ENCODE results near the gene HOXA9.
A peak's percentile ranks its signal among the peaks of the same experiment; 100 is the strongest.

HOXA9 gene

GRCh38 chr7:27197137-27198042 lies 32.1 kb upstream of the HOXA9 start:
- no CpG with 5 or more reads among the region's 18 CpGs for WGBS, 2 donors (ENCODE audit: extremely low coverage in 2 of 2, insufficient read length in 2 of 2, insufficient replicate concordance in 1 of 2)
- Histone ChIP-seq H3K27ac (replicated peaks; ENCODE audit: low read length) (no peak overlapping the region), H2BK12ac (ENCODE audit: low read length) (no peak overlapping the region), H2BK120ac (ENCODE audit: low read depth, low read length) (no peak overlapping the region), H2BK5ac (ENCODE audit: low read length) (no peak overlapping the region), H2AK5ac (ENCODE audit: low read depth, low read length) (no peak overlapping the region), H3K79me1 (ENCODE audit: low read depth, low read length) (no peaks in the 10 kb centered on the region), H3K4me3 (ENCODE audit: low read length in 2 of 2) (no peak overlapping the region), H3K4ac (ENCODE audit: low read length) (no peak overlapping the region), H3K23ac (ENCODE audit: low read depth, low read length, poor library complexity) (no peak overlapping the region), H3K36me3 (replicated peaks in 1 of 2; ENCODE audit: control insufficient read depth in 2 of 2, insufficient read depth in 2 of 2, low read length in 2 of 2) (no peaks in the 10 kb centered on the region), H2BK15ac (ENCODE audit: low read length) (no peak overlapping the region), H3K9ac (ENCODE audit: low read depth, low read length, poor library complexity) (no peak overlapping the region), H3K18ac (ENCODE audit: low read length) (no peak overlapping the region), H4K91ac (ENCODE audit: low read depth, low read length, poor library complexity) (no peak overlapping the region), H4K8ac (ENCODE audit: low read depth, low read length) (no peak overlapping the region), H3K27me3 (ENCODE audit: control insufficient read depth in 3 of 3, insufficient read depth in 3 of 3, low read depth in 1 of 3, low read length in 3 of 3) (peaks cover 55 to 94% (median 84%) of the 10 kb centered on the region in 3 experiments), H3K9me3 (replicated peaks in 1 of 2; ENCODE audit: control insufficient read depth in 2 of 2, insufficient read depth in 1 of 2, low read depth in 1 of 2, low read length in 2 of 2) (no peaks in the 10 kb centered on the region), H3K4me2 (ENCODE audit: insufficient read depth, low read length, poor library complexity, severe bottlenecking) (no peak overlapping the region), H3K14ac (ENCODE audit: low read length) (no peak overlapping the region), H2AFZ (ENCODE audit: low read length) (no peak overlapping the region), H3K4me1 (ENCODE audit: control insufficient read depth in 2 of 2, insufficient read depth in 1 of 2, low read depth in 1 of 2, low read length in 2 of 2) (peaks cover 0 to 1% of the 10 kb centered on the region in 2 donors)
- DNase-seq (ENCODE audit: low spot score) = no peak

- H3K14ac ChIP-seq (ENCODE audit: low read length) = no peak overlapping the region
These were observed 31.0 kb upstream of the HOXA9 start for GRCh38 chr7:27196287-27196767.

DNA sequence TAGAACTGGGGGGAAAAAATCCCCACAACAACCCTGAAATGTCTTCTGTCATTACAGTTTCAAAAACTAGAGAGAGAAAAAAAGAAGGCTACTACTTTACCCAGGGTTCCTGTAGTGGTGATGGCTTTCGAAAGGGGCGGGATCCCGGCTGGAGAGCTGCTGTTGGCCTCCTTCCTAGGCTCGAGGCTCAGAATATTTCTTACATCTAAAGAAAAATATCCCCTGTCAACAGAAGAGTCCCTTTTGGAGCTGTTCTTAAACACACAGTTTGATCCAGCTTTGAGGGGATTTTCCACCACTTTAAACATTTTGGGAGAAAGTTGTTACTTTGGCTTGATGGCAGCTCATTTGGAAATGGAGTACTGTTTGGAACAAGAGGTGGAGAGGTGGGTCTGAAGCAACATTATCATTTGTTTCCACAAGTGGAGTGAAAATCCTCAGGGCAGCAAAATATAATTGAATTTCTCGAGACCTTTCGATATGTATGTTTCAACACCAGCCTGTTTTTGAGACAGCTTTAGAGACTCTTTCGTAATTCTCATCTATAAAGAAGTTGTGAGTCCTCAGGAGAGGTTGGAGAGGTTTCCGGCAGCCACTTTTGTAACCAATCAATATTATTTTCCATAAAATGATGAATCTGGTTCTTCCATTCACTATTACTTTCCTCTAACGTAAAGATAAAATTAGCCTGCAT lies 29.5 kb upstream of the HOXA9 start:
- Histone ChIP-seq H3K4me2 (ENCODE audit: insufficient read depth, low read length, poor library complexity, severe bottlenecking) (no peak overlapping the region), H4K91ac (ENCODE audit: low read depth, low read length, poor library complexity) (no peak overlapping the region), H2BK120ac (ENCODE audit: low read depth, low read length) (no peak overlapping the region), H2AFZ (ENCODE audit: low read length) (no peak overlapping the region), H3K14ac (ENCODE audit: low read length) (no peak overlapping the region), H2BK12ac (ENCODE audit: low read length) (no peak overlapping the region), H3K23ac (ENCODE audit: low read depth, low read length, poor library complexity) (no peak overlapping the region), H3K27ac (replicated peaks; ENCODE audit: low read length) (no peak overlapping the region), H3K4ac (ENCODE audit: low read length) (no peak overlapping the region), H3K79me1 (ENCODE audit: low read depth, low read length) (no peaks in the 10 kb centered on the region), H3K36me3 (replicated peaks in 1 of 2; ENCODE audit: control insufficient read depth in 2 of 2, insufficient read depth in 2 of 2, low read length in 2 of 2) (no peaks in the 10 kb centered on the region), H3K4me3 (ENCODE audit: low read length in 2 of 2) (no peak overlapping the region), H3K9me3 (replicated peaks in 1 of 2; ENCODE audit: control insufficient read depth in 2 of 2, insufficient read depth in 1 of 2, low read depth in 1 of 2, low read length in 2 of 2) (peaks cover 0 to 2% of the 10 kb centered on the region in 2 donors), H3K4me1 (ENCODE audit: control insufficient read depth in 2 of 2, insufficient read depth in 1 of 2, low read depth in 1 of 2, low read length in 2 of 2) (no peaks in the 10 kb centered on the region), H2AK5ac (ENCODE audit: low read depth, low read length) (no peak overlapping the region), H4K8ac (ENCODE audit: low read depth, low read length) (no peak overlapping the region), H3K9ac (ENCODE audit: low read depth, low read length, poor library complexity) (no peak overlapping the region), H3K27me3 (ENCODE audit: control insufficient read depth in 3 of 3, insufficient read depth in 3 of 3, low read depth in 1 of 3, low read length in 3 of 3) (peaks cover 54 to 96% (median 84%) of the 10 kb centered on the region in 3 experiments), H2BK15ac (ENCODE audit: low read length) (no peak overlapping the region), H3K18ac (ENCODE audit: low read length) (no peak overlapping the region), H2BK5ac (ENCODE audit: low read length) (no peak overlapping the region)
- WGBS, 2 donors (ENCODE audit: extremely low coverage in 2 of 2, insufficient read length in 2 of 2, insufficient replicate concordance in 1 of 2) = no CpG with 5 or more reads among the region's 9 CpGs
- no peak for DNase-seq (ENCODE audit: low spot score)

More at GRCh38 chr7:27196287-27196767, 31.0 kb upstream of the HOXA9 start:
- Histone ChIP-seq H3K4ac (ENCODE audit: low read length) (no peak overlapping the region), H3K4me3 (ENCODE audit: low read length in 2 of 2) (no peak overlapping the region), H2AK5ac (ENCODE audit: low read depth, low read length) (no peak overlapping the region), H3K23ac (ENCODE audit: low read depth, low read length, poor library complexity) (no peak overlapping the region), H2BK15ac (ENCODE audit: low read length) (no peak overlapping the region), H2BK5ac (ENCODE audit: low read length) (no peak overlapping the region), H4K91ac (ENCODE audit: low read depth, low read length, poor library complexity) (no peak overlapping the region), H3K36me3 (replicated peaks in 1 of 2; ENCODE audit: control insufficient read depth in 2 of 2, insufficient read depth in 2 of 2, low read length in 2 of 2) (no peaks in the 10 kb centered on the region), H4K8ac (ENCODE audit: low read depth, low read length) (no peak overlapping the region), H3K4me2 (ENCODE audit: insufficient read depth, low read length, poor library complexity, severe bottlenecking) (no peak overlapping the region), H3K27me3 (ENCODE audit: control insufficient read depth in 3 of 3, insufficient read depth in 3 of 3, low read depth in 1 of 3, low read length in 3 of 3) (peaks cover 56 to 94% (median 84%) of the 10 kb centered on the region in 3 experiments), H3K9me3 (replicated peaks in 1 of 2; ENCODE audit: control insufficient read depth in 2 of 2, insufficient read depth in 1 of 2, low read depth in 1 of 2, low read length in 2 of 2) (peaks cover 0 to under 1% of the 10 kb centered on the region in 2 donors), H3K18ac (ENCODE audit: low read length) (no peak overlapping the region), H2BK12ac (ENCODE audit: low read length) (no peak overlapping the region), H3K4me1 (ENCODE audit: control insufficient read depth in 2 of 2, insufficient read depth in 1 of 2, low read depth in 1 of 2, low read length in 2 of 2) (peaks cover 0 to 1% of the 10 kb centered on the region in 2 donors), H2AFZ (ENCODE audit: low read length) (no peak overlapping the region), H3K9ac (ENCODE audit: low read depth, low read length, poor library complexity) (no peak overlapping the region), H3K79me1 (ENCODE audit: low read depth, low read length) (no peaks in the 10 kb centered on the region), H2BK120ac (ENCODE audit: low read depth, low read length) (no peak overlapping the region), H3K27ac (replicated peaks; ENCODE audit: low read length) (no peak overlapping the region)
- WGBS, 2 donors (ENCODE audit: extremely low coverage in 2 of 2, insufficient read length in 2 of 2, insufficient replicate concordance in 1 of 2) = no CpG with 5 or more reads among the region's 6 CpGs
- DNase-seq (ENCODE audit: low spot score) = peak; percentile 67

DNA sequence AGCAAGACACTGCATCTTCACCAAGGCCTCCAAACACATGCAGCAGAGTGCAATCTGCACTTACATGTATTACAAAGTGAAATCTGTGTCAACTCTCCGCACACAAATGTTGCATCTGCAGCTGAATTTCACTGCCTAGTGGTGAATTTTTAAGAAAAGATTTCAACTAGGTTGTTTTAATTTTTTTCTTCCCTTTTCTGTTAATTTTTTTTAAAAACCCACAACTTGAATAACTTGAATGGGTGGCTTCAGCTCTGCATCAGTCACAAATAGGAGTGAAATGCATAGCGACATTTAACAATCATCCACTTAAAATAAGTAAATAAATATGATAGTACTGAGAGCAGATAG lies 28.6 kb upstream of the HOXA9 start:
- no peak overlapping the region for H3K14ac ChIP-seq (ENCODE audit: low read length)
- no peak overlapping the region for H3K27ac ChIP-seq (replicated peaks; ENCODE audit: low read length)
- no peak overlapping the region for H3K4me2 ChIP-seq (ENCODE audit: insufficient read depth, low read length, poor library complexity, severe bottlenecking)
- no peak overlapping the region for H3K4me3 ChIP-seq (ENCODE audit: low read length in 2 of 2)
- H2BK12ac ChIP-seq (ENCODE audit: low read length) = no peak overlapping the region
- H3K4ac ChIP-seq (ENCODE audit: low read length) = no peak overlapping the region
- H3K36me3 ChIP-seq (replicated peaks in 1 of 2; ENCODE audit: control insufficient read depth in 2 of 2, insufficient read depth in 2 of 2, low read length in 2 of 2) = no peaks in the 10 kb centered on the region
- no peaks in the 10 kb centered on the region for H3K4me1 ChIP-seq (ENCODE audit: control insufficient read depth in 2 of 2, insufficient read depth in 1 of 2, low read depth in 1 of 2, low read length in 2 of 2)
- no peak overlapping the region for H2AK5ac ChIP-seq (ENCODE audit: low read depth, low read length)
- no peak overlapping the region for H2BK15ac ChIP-seq (ENCODE audit: low read length)
- no peak overlapping the region for H3K23ac ChIP-seq (ENCODE audit: low read depth, low read length, poor library complexity)
- H3K9me3 ChIP-seq (replicated peaks in 1 of 2; ENCODE audit: control insufficient read depth in 2 of 2, insufficient read depth in 1 of 2, low read depth in 1 of 2, low read length in 2 of 2) = peaks cover 2% of the 10 kb centered on the region in 2 donors
- no peak for DNase-seq (ENCODE audit: low spot score)
- no CpG with 5 or more reads among the region's 2 CpGs for WGBS, 2 donors (ENCODE audit: extremely low coverage in 2 of 2, insufficient read length in 2 of 2, insufficient replicate concordance in 1 of 2)
- H4K8ac ChIP-seq (ENCODE audit: low read depth, low read length) = no peak overlapping the region
- no peak overlapping the region for H3K9ac ChIP-seq (ENCODE audit: low read depth, low read length, poor library complexity)
- no peak overlapping the region for H2AFZ ChIP-seq (ENCODE audit: low read length)
- H2BK120ac ChIP-seq (ENCODE audit: low read depth, low read length) = no peak overlapping the region
- peaks cover 57 to 100% (median 84%) of the 10 kb centered on the region in 3 experiments for H3K27me3 ChIP-seq (ENCODE audit: control insufficient read depth in 3 of 3, insufficient read depth in 3 of 3, low read depth in 1 of 3, low read length in 3 of 3)
- no peak overlapping the region for H3K18ac ChIP-seq (ENCODE audit: low read length)
- no peaks in the 10 kb centered on the region for H3K79me1 ChIP-seq (ENCODE audit: low read depth, low read length)
- H2BK5ac ChIP-seq (ENCODE audit: low read length) = no peak overlapping the region
- no peak overlapping the region for H4K91ac ChIP-seq (ENCODE audit: low read depth, low read length, poor library complexity)
